Panc1 (cell line): ENCODE measurements around the gene PRRC2C.

ENCODE experiments used
- POLR2AphosphoS5 ChIP-seq: IDR thresholded peaks from 2 replicates; pipeline ENCODE4 v1.6.1; 2012; ENCODE audit warnings: mild to moderate bottlenecking, low read depth, low read length, moderate library complexity
- TF ChIP-seq, protein P1 (sequence below): fragments of 450-650 bp; IDR thresholded peaks from 2 replicates; pipeline ENCODE4 v1.5.1; 2017; ENCODE audit warnings: mild to moderate bottlenecking
- TF ChIP-seq, protein P2 (sequence below), 2 experiments: IDR thresholded peaks; 2 replicates each; pipeline ENCODE4 v1.6.1; 2011 to 2012; ENCODE audit warnings: low read depth in 2 of 2, control low read depth in 1 of 2, low read length in 1 of 2, mild to moderate bottlenecking in 1 of 2, moderate library complexity in 1 of 2; ENCODE audit not compliant: insufficient read depth in 1 of 2

DNA sequence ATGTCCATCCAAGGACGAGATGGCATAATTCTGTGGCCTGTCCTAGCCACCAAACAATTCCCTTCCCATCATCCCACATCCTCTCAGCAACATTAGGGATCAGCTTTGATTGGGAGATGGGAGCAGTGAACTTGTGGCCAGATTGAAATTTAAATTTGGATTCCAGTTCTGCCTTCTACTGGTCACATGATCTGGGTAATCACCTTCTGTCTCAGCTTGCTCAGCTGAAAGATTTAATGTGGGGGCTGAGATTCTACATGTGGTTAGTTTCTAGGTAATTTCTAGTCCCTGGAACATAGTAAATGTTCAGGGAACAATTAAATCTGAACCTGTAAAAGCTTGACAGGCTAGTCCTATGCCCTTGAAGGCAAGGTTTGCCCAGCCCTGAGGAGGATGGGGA lies 139.9 kb downstream of the PRRC2C start:
- TF ChIP-seq, protein P1, sequence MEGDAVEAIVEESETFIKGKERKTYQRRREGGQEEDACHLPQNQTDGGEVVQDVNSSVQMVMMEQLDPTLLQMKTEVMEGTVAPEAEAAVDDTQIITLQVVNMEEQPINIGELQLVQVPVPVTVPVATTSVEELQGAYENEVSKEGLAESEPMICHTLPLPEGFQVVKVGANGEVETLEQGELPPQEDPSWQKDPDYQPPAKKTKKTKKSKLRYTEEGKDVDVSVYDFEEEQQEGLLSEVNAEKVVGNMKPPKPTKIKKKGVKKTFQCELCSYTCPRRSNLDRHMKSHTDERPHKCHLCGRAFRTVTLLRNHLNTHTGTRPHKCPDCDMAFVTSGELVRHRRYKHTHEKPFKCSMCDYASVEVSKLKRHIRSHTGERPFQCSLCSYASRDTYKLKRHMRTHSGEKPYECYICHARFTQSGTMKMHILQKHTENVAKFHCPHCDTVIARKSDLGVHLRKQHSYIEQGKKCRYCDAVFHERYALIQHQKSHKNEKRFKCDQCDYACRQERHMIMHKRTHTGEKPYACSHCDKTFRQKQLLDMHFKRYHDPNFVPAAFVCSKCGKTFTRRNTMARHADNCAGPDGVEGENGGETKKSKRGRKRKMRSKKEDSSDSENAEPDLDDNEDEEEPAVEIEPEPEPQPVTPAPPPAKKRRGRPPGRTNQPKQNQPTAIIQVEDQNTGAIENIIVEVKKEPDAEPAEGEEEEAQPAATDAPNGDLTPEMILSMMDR, result no peak
- no peak for TF ChIP-seq POLR2AphosphoS5
- TF ChIP-seq, protein P2, sequence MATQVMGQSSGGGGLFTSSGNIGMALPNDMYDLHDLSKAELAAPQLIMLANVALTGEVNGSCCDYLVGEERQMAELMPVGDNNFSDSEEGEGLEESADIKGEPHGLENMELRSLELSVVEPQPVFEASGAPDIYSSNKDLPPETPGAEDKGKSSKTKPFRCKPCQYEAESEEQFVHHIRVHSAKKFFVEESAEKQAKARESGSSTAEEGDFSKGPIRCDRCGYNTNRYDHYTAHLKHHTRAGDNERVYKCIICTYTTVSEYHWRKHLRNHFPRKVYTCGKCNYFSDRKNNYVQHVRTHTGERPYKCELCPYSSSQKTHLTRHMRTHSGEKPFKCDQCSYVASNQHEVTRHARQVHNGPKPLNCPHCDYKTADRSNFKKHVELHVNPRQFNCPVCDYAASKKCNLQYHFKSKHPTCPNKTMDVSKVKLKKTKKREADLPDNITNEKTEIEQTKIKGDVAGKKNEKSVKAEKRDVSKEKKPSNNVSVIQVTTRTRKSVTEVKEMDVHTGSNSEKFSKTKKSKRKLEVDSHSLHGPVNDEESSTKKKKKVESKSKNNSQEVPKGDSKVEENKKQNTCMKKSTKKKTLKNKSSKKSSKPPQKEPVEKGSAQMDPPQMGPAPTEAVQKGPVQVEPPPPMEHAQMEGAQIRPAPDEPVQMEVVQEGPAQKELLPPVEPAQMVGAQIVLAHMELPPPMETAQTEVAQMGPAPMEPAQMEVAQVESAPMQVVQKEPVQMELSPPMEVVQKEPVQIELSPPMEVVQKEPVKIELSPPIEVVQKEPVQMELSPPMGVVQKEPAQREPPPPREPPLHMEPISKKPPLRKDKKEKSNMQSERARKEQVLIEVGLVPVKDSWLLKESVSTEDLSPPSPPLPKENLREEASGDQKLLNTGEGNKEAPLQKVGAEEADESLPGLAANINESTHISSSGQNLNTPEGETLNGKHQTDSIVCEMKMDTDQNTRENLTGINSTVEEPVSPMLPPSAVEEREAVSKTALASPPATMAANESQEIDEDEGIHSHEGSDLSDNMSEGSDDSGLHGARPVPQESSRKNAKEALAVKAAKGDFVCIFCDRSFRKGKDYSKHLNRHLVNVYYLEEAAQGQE (IDR thresholded peaks at IDR 0.05; ENCODE audit: insufficient read depth in 1 of 2, low read depth in 2 of 2, low read length in 1 of 2), result no peak
